Psoas muscle (tissue), 8 donors: ENCODE measurements around the gene ATF1. TPM values are rescaled to one million over a fixed set of nuclear protein-coding genes. Genes with fewer than 3 reads are reported as not detected.

Source experiments
- ATAC-seq, 4 donors: fragments of 200-7000 bp; cut with Tn5 transposase; one replicate each; pipeline ENCODE4 v1.9.1; 2020; ENCODE audit warnings: moderate library complexity in 3 of 4, mild to moderate bottlenecking in 2 of 4
- DNase-seq, 2 donors: peaks; one replicate each; pipeline ENCODE4 v3.0.0-alpha.2; 2020
- H3K27ac ChIP-seq: fragments of 200-600 bp; one replicate; pipeline ENCODE4 v1.8.0; 2022
- H3K27me3 ChIP-seq, 3 donors: fragments of 200-600 bp in 1 of 3; one replicate each; pipeline versions ENCODE4 v1.6.1 to v1.8.0; 2013 to 2022; ENCODE audit warnings: low read length in 2 of 3, mild to moderate bottlenecking in 2 of 3, moderate library complexity in 1 of 3; ENCODE audit not compliant: insufficient read depth in 3 of 3
- H3K36me3 ChIP-seq, 2 donors: fragments of 200-600 bp in 1 of 2; one replicate each; pipeline versions ENCODE4 v1.6.1 to v1.8.0; 2013 to 2022; ENCODE audit warnings: low read depth in 1 of 2, mild to moderate bottlenecking in 1 of 2, moderate library complexity in 1 of 2; ENCODE audit not compliant: insufficient read depth in 1 of 2
- H3K4me1 ChIP-seq: fragments of 200-600 bp; one replicate; pipeline ENCODE4 v1.8.0; 2022
- H3K4me3 ChIP-seq: fragments of 200-600 bp; one replicate; pipeline ENCODE4 v1.8.0; 2022; ENCODE audit warnings: mild to moderate bottlenecking
- H3K9me3 ChIP-seq: fragments of 200-600 bp; one replicate; pipeline ENCODE4 v1.8.0; 2022
- WGBS, 3 donors: extraction: QIAGEN DNeasy Blood & Tissue Kit; methylation state at CpG; one replicate each; pipeline versions ENCODE4 v1.1.6 to v1.1.7; 2013; 5-methylcytosine and 5-hydroxymethylcytosine counted together
- intact Hi-C, 2 donors: fragments of 100-400 bp; cut with DNase I; formaldehyde crosslinking; loops; one replicate each; pipeline versions ENCODE4 v1.11.0 to v1.14.2; 2022
- polyA plus RNA-seq, 3 donors: library from polyadenylated mRNA; stranded (reverse); fragments of 200-250 nt; gene quantifications; one replicate each; pipeline ENCODE4 v1.2.3, GENCODE V29; 2013
- total RNA-seq, 4 donors: library from RNA; stranded (reverse); fragmentation: NEBNext Ultra II Directional in 2 of 4; extraction: Animal tissue kit (Norgen Biotek cat#: 25700) in 2 of 4; gene quantifications; one replicate each; pipeline versions ENCODE4 v1.2.1 to v1.2.4, GENCODE V29; 2021 to 2023
- TF ChIP-seq, protein P1 (sequence below): fragments of 200-600 bp; IDR thresholded peaks from one replicate; pipeline ENCODE4 v1.8.0; 2022; ENCODE audit warnings: antibody characterized with exemption
- donor health status: healthy with polysubstance abuse.
- donor health status: DM: no; HTN: no; CAD: no; lungs with moderate emphysema.
- donor health status: Bipolar disorder and iron deficiency.
- donor health status: healthy.
- donor health status: DM: yes; HTN: yes; CAD: no.
- donor health status: DM: no; HTN: no; CAD: no.
- donor health status: DM: no; HTN: no; CAD: no.
- donor health status: DM: yes; HTN: yes; CAD: no.

The ATF1 gene
- total and polyA plus RNA-seq, 7 donors = 20.8 to 72.5 (median 41.3) TPM

DNA sequence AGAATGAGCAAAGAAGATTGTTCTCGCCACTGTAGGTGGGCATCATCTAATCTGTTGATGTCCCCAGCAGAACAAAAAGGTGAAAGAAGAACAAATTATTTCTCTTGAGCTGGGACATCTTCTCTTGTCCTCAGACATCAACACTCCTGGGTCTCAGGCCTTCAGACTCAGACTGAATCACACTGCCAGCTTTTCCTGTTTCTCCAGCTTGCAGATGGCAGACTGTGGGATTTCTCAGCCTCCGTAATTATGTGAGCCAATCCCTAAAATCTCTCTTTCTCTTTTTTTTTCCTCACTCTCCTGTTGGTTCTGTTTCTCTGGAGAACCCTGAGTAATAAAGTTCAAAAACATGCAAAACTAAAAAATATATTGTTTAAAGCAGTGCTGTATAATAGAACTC, 75.1 kb downstream of the ATF1 start:
- H3K27ac ChIP-seq = no peak overlapping the region
- H3K36me3 ChIP-seq = no peaks in the 10 kb centered on the region
- no peaks in the 10 kb centered on the region for H3K4me1 ChIP-seq
- TF ChIP-seq, protein P1, sequence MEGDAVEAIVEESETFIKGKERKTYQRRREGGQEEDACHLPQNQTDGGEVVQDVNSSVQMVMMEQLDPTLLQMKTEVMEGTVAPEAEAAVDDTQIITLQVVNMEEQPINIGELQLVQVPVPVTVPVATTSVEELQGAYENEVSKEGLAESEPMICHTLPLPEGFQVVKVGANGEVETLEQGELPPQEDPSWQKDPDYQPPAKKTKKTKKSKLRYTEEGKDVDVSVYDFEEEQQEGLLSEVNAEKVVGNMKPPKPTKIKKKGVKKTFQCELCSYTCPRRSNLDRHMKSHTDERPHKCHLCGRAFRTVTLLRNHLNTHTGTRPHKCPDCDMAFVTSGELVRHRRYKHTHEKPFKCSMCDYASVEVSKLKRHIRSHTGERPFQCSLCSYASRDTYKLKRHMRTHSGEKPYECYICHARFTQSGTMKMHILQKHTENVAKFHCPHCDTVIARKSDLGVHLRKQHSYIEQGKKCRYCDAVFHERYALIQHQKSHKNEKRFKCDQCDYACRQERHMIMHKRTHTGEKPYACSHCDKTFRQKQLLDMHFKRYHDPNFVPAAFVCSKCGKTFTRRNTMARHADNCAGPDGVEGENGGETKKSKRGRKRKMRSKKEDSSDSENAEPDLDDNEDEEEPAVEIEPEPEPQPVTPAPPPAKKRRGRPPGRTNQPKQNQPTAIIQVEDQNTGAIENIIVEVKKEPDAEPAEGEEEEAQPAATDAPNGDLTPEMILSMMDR = no peak
- no peak for DNase-seq
- 79 to 84% (median 83%) methylated on average over 2 of the region's 2 CpGs for WGBS, 3 donors
- H3K27me3 ChIP-seq = no peaks in the 10 kb centered on the region
- intact Hi-C loops = loop anchor here in 1 of 2 donors (5.0 kb wide), 1 partner anchor 73 kb away; no protein-coding TSS in a partner anchor
- ATAC-seq = no peak
- peaks cover 6% of the 10 kb centered on the region for H3K9me3 ChIP-seq
- H3K4me3 ChIP-seq = no peak overlapping the region

DNA sequence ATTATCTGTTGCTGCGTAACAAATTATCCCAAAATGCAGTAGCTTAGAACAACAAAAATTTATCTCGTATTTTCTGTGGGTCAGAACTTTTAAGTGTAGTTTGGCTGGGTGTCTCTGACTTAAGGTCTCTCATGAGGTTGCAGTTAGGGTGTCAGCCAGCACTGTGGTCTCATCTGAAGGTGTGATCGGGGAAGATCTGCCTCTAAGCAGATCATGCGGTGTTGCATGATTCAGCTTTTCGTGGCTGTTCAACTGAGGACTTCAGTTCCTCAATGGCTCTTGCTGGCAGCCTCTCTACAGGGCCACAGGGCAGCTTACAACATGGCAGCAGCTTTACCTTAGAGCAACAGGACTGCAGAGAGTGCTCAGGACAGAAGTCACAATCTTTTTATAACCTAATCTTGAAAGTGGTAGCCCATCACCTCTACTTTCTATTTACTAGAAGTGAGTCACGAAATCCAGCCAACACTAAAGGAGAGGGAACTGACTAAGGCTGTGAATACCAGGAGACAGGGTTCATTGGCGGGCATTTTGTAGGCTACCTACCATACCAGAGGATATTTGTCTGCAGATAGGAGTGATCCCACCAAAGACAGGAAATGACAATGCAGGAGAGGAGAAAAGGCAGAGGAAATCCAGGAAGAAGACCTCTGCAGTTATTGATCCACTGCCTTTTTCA, 77.0 kb downstream of the ATF1 start:
- H3K4me3 ChIP-seq = no peak overlapping the region
- H3K4me1 ChIP-seq = no peaks in the 10 kb centered on the region
- TF ChIP-seq, protein P1 = no peak
- peaks cover 6% of the 10 kb centered on the region for H3K9me3 ChIP-seq
- 94 to 97% (median 94%) methylated on average over 7 of the region's 7 CpGs for WGBS, 3 donors
- DNase-seq (no peak), ATAC-seq (no peak)
- H3K36me3 ChIP-seq = no peaks in the 10 kb centered on the region
- intact Hi-C loops = no loop called here
- H3K27ac ChIP-seq = no peak overlapping the region
- no peaks in the 10 kb centered on the region for H3K27me3 ChIP-seq

- ATAC-seq = no peak
- no peak for DNase-seq
- Histone ChIP-seq H3K4me1 (no peaks in the 10 kb centered on the region), H3K27me3 (no peaks in the 10 kb centered on the region), H3K36me3 (no peaks in the 10 kb centered on the region), H3K4me3 (no peak overlapping the region), H3K27ac (no peak overlapping the region), H3K9me3 (peaks cover 6% of the 10 kb centered on the region)
- 45 to 59% (median 49%) methylated on average over 7 of the region's 7 CpGs for WGBS, 3 donors
- TF ChIP-seq, protein P1 = no peak
- intact Hi-C loops = no loop called here
These were observed 78.0 kb downstream of the ATF1 start for GRCh38 chr12:50841716-50842531.

- WGBS, 3 donors = 36 to 39% (median 38%) methylated on average over 31 to 36 of the region's 36 CpGs
- TF ChIP-seq, protein P1 = no peak
These were observed 79.0 kb downstream of the ATF1 start, which contains the start of gene TMPRSS12 for GRCh38 chr12:50842637-50843493. TMPRSS12 (plus strand) TSS chr12:50842926; CDS start chr12:50842965, 39 bp downstream.

More at GRCh38 chr12:50842637-50843493, 79.0 kb downstream of the ATF1 start, which contains the start of gene TMPRSS12:
- H3K4me3 ChIP-seq = peak within 1 kb of the TSS; percentile 58
- no peaks in the 10 kb centered on the region for H3K36me3 ChIP-seq
- no peaks in the 10 kb centered on the region for H3K27me3 ChIP-seq
- no peak within 1 kb of the TSS for H3K27ac ChIP-seq
- H3K4me1 ChIP-seq = no peaks in the 10 kb centered on the region
- peak in 1 of 2 donors; percentile 36 for DNase-seq
- ATAC-seq = peak; percentile 36 to 78 (median 68)
- peaks cover 6% of the 10 kb centered on the region for H3K9me3 ChIP-seq
- intact Hi-C loops = no loop called here
